ENCODE measurements around the gene POLN. TPM values are rescaled to one million over a fixed set of nuclear protein-coding genes. Genes with fewer than 3 reads are reported as not detected.

The POLN gene
- total and polyA plus RNA-seq, 12 donors: 0.69 to 10.6 (median 3.0) TPM

- Histone ChIP-seq H3K27me3 (no peaks in the 10 kb centered on the region), H3K4me3 (no peak overlapping the region), H3K4me1 (replicated peaks in 1 of 2) (no peaks in the 10 kb centered on the region), H3K27ac (no peak overlapping the region), H3K36me3 (replicated peaks in 1 of 2) (no peaks in the 10 kb centered on the region), H3K9me3 (replicated peaks in 1 of 3) (peaks cover 0 to 16% (median 9%) of the 10 kb centered on the region in 3 donors)
- DNase-seq: no peak
- intact Hi-C loops (cut with DNase I): no loop called here
- 82 to 86% (median 86%) methylated on average over 2 to 4 of the region's 4 CpGs for WGBS, 4 donors
- TF ChIP-seq CTCF (IDR thresholded peaks at IDR 0.05): no peak
- no peak for TF ChIP-seq POLR2A (IDR thresholded peaks at IDR 0.05)
These were observed 139.7 kb downstream of the POLN start for GRCh38 chr4:2102045-2102883.

- intact Hi-C loops (cut with DNase I): no loop called here
- H3K4me3 ChIP-seq: no peak overlapping the region
- H3K27ac ChIP-seq: no peak overlapping the region
- 84 to 89% (median 88%) methylated on average over 7 of the region's 7 CpGs for WGBS, 4 donors
- H3K9me3 ChIP-seq (replicated peaks in 1 of 3): peaks cover 0 to 16% (median 9%) of the 10 kb centered on the region in 3 donors
- no peaks in the 10 kb centered on the region for H3K27me3 ChIP-seq
- H3K4me1 ChIP-seq (replicated peaks in 1 of 2): no peaks in the 10 kb centered on the region
- H3K36me3 ChIP-seq (replicated peaks in 1 of 2): no peaks in the 10 kb centered on the region
- DNase-seq: no peak
- no peak for TF ChIP-seq CTCF (IDR thresholded peaks at IDR 0.05)
- TF ChIP-seq POLR2A (IDR thresholded peaks at IDR 0.05): no peak
These were observed 140.4 kb downstream of the POLN start for GRCh38 chr4:2101346-2102044.

DNA sequence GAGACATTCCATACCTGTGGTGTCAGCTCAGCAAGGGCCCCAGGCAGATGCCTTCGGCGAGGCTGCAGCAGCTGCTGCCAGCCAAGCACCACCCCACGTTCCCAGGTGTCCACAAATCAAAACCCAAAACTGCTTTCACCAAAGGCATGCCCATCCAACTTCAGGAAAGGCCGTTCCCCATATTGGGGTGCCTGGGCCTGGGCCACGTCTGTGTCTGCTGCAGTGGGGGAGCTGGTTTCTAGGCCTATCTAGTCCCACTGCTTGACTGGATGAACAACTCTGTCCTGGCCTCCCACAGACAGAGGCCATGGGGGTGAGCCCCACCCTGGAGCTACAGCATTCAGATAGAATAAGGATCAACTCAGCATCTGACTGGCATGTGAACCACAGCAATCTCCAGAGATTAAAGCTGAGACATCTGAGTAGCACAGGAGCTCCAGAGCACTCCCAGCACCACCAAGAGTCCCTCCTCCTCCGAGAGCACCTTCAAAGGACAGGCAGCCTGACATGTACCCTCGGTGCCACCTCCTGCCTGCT lies 145.8 kb downstream of the POLN start:
- H3K4me3 ChIP-seq: no peak overlapping the region
- no peaks in the 10 kb centered on the region for H3K27me3 ChIP-seq
- DNase-seq: no peak
- no peaks in the 10 kb centered on the region for H3K4me1 ChIP-seq (replicated peaks in 1 of 2)
- no peak overlapping the region for H3K27ac ChIP-seq
- intact Hi-C loops (cut with DNase I): no loop called here
- H3K9me3 ChIP-seq (replicated peaks in 1 of 3): no peaks in the 10 kb centered on the region
- TF ChIP-seq CTCF (IDR thresholded peaks at IDR 0.05) (no peak), POLR2A (IDR thresholded peaks at IDR 0.05) (no peak)
- no peaks in the 10 kb centered on the region for H3K36me3 ChIP-seq (replicated peaks in 1 of 2)
- 84 to 89% (median 88%) methylated on average over 7 of the region's 7 CpGs for WGBS, 4 donors
